Kidney (tissue), 14 donors: ENCODE data around the gene KLHL6. TPM values are rescaled to one million over a fixed set of nuclear protein-coding genes. Genes with fewer than 3 reads are reported as not detected.
A peak's percentile ranks its signal among the peaks of the same experiment; 100 is the strongest.

Experiments used
- DNase-seq, 5 donors: peaks; one replicate each; pipeline ENCODE4 v3.0.0-alpha.2; 2013 to 2020
- FAIRE-seq: peaks from 2 replicates; lab custom pipeline; 2012; peaks lifted over from hg19 to GRCh38; lab: Jason Lieb, UNC
- H3K27ac ChIP-seq, 2 donors: one replicate each; pipeline ENCODE4 v1.7.0; 2013; ENCODE audit warnings: low read depth in 2 of 2, low read length in 2 of 2, inconsistent platforms in 1 of 2
- H3K27me3 ChIP-seq: one replicate; pipeline ENCODE4 v1.7.1; 2013; ENCODE audit warnings: low read length, inconsistent platforms; ENCODE audit not compliant: control insufficient read depth, insufficient read depth
- H3K36me3 ChIP-seq, 3 donors: one replicate each; pipeline versions ENCODE4 v1.7.0 to v1.7.1; 2013; ENCODE audit warnings: low read length in 3 of 3, control low read depth in 1 of 3, inconsistent platforms in 1 of 3; ENCODE audit not compliant: insufficient read depth in 3 of 3, control insufficient read depth in 2 of 3
- H3K4me1 ChIP-seq, 3 donors: one replicate each; pipeline versions ENCODE4 v1.7.0 to v1.7.1; 2013; ENCODE audit warnings: low read length in 3 of 3, inconsistent platforms in 1 of 3, low read depth in 1 of 3; ENCODE audit not compliant: control insufficient read depth in 2 of 3, insufficient read depth in 2 of 3
- H3K4me3 ChIP-seq, 3 donors: one replicate each; pipeline versions ENCODE4 v1.7.0 to v1.8.1; 2013; ENCODE audit warnings: low read length in 3 of 3, control low read depth in 1 of 3, inconsistent platforms in 1 of 3
- H3K9ac ChIP-seq, 3 donors: one replicate each; pipeline versions ENCODE4 v1.7.0 to v1.7.1; 2013; ENCODE audit warnings: low read length in 3 of 3, control low read depth in 1 of 3, inconsistent platforms in 1 of 3
- H3K9me3 ChIP-seq, 3 donors: one replicate each; pipeline versions ENCODE4 v1.7.0 to v1.7.1; 2013; ENCODE audit warnings: low read length in 3 of 3, control low read depth in 1 of 3, inconsistent platforms in 1 of 3; ENCODE audit not compliant: control insufficient read depth in 2 of 3, insufficient read depth in 1 of 3
- CTCF ChIP-seq: IDR thresholded peaks from 3 replicates; pipeline ENCODE4 v1.5.1; 2012; ENCODE audit warnings: mild to moderate bottlenecking, moderate library complexity, borderline replicate concordance; ENCODE audit not compliant: insufficient read depth; ENCODE audit errors: extremely low read depth
- intact Hi-C: fragments of 100-400 bp; cut with DNase I; formaldehyde crosslinking; loops from one replicate; pipeline ENCODE4 v1.11.1; 2022
- polyA plus RNA-seq: library from polyadenylated mRNA; stranded (reverse); fragments of 350-450 nt; fragmentation: Illumina TruSeq; extraction: RNeasy Lipid Tissue Mini Kit (QIAGEN cat#74804); gene quantifications from one replicate; pipeline ENCODE4 v1.2.3, GENCODE V29; 2014; ENCODE audit warnings: low read depth, low replicate concordance; ENCODE audit not compliant: insufficient read depth
- total RNA-seq: library from RNA; stranded (reverse); fragmentation: NEBNext Ultra II Directional; extraction: Animal tissue kit (Norgen Biotek cat#: 25700); gene quantifications from one replicate; pipeline ENCODE4 v1.2.1, GENCODE V29; 2021
- donor health status: control.
- donor health status: control.
- donor health status: control.
- donor health status: control.
- donor health status: control.
- donor health status: DM: yes; HTN: yes; CAD: no.
- donor health status: Normal renal cell carcinoma (clear cell type).

The KLHL6 gene
- total and polyA plus RNA-seq, 2 donors from 2014 or later, result 0.37 to 9.8 TPM

- intact Hi-C loops, result no loop called here
- DNase-seq, result peak; percentile 57 to 85 (median 70)
- no peak for FAIRE-seq
- H3K4me1 ChIP-seq, result peaks cover 0 to 11% (median 0%) of the 10 kb centered on the region in 3 donors
- no peaks in the 10 kb centered on the region for H3K9me3 ChIP-seq
- no peaks in the 10 kb centered on the region for H3K27me3 ChIP-seq
- H3K4me3 ChIP-seq, result no peak overlapping the region
- peak overlapping the region in 1 of 2 donors; percentile 52 for H3K27ac ChIP-seq
- no peak overlapping the region for H3K9ac ChIP-seq
- no peak for TF ChIP-seq CTCF
- no peaks in the 10 kb centered on the region for H3K36me3 ChIP-seq
These were observed 28.9 kb upstream of the KLHL6 start for GRCh38 chr3:183584246-183584913.

DNA sequence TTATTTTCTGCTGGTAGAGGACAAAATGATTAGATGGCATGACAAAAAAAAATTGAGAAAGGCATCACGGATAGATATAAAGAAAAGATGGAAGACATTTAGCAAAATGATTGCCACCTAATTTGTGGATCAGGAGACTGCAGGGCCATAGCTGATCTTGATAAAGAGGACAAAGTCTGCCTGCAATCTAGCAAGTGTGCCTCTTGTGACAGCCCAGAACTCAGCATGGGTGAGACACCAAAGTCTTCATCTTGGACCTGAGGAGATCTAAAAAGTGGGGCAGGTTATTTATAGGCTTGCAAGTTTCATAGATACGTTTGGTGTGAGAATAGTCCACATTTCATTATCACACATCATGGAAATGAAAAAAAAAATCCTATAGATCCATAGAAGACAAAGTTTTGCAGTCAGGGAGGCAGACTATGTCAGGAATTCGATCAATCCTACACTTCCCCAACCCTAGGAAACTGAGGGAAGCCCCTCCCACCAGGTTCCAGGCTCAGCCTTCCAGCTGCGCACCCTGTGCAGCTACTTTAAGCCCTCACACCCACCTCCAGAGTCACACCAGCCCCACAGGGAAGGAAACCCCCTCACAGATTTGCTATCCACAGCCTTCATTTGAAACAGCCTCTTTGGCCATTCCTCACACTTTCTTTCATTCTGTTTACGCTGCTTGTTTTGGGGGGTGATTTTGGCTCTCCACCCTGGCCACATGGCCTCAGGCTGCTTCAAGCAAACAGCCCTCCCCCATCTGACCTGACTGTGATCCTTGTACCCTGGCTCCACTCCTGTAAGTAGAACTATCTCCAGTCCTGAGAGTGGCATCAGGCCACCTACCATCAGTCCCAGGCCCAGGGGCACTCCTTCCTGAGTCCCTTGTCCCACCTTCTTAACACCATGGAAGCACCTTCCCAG, 28.1 kb upstream of the KLHL6 start:
- Histone ChIP-seq H3K36me3 (no peaks in the 10 kb centered on the region), H3K27me3 (no peaks in the 10 kb centered on the region), H3K27ac (peak overlapping the region in 1 of 2 donors; percentile 52), H3K4me3 (no peak overlapping the region), H3K9me3 (no peaks in the 10 kb centered on the region), H3K9ac (no peak overlapping the region), H3K4me1 (peaks cover 0 to 11% (median 0%) of the 10 kb centered on the region in 3 donors)
- intact Hi-C loops, result no loop called here
- DNase-seq (peak in 1 of 5 donors; percentile 18), FAIRE-seq (no peak)
- no peak for TF ChIP-seq CTCF

- TF ChIP-seq CTCF, result no peak
- Histone ChIP-seq H3K27ac (no peak overlapping the region), H3K9ac (no peak overlapping the region), H3K27me3 (no peaks in the 10 kb centered on the region), H3K4me3 (no peak overlapping the region), H3K9me3 (no peaks in the 10 kb centered on the region), H3K36me3 (no peaks in the 10 kb centered on the region), H3K4me1 (peaks cover 0 to 10% (median 0%) of the 10 kb centered on the region in 3 donors)
- intact Hi-C loops, result no loop called here
- DNase-seq (no peak), FAIRE-seq (no peak)
These were observed 26.7 kb upstream of the KLHL6 start for GRCh38 chr3:183582161-183582560.
